GM23338 (cell line): Measurements from ENCODE around the gene ZNF511. TPM values are rescaled to one million over a fixed set of nuclear protein-coding genes. Genes with fewer than 3 reads are reported as not detected.

Source experiments
- ATAC-seq: fragments of 200-7000 bp; cut with Tn5 transposase; 3 replicates; pipeline ENCODE4 v1.9.1; 2020
- DNase-seq: peaks from one replicate; pipeline ENCODE4 v3.0.0-alpha.2; 2015; ENCODE audit warnings: low spot score
- H2AFZ ChIP-seq: fragments of 200-600 bp; sonication (generic); 2 replicates; pipeline ENCODE4 v1.8.0; 2016; ENCODE audit warnings: antibody characterized with exemption, mild to moderate bottlenecking, moderate library complexity
- H3F3A ChIP-seq: fragments of 200-600 bp; sonication (generic); replicated peaks from 2 replicates; pipeline ENCODE4 v1.8.0; 2017; ENCODE audit warnings: antibody characterized with exemption, mixed run types, low read depth
- H3K27ac ChIP-seq: fragments of 200-600 bp; sonication (generic); 2 replicates; pipeline ENCODE4 v1.6.1; 2016; ENCODE audit warnings: low read depth
- H3K27me3 ChIP-seq: fragments of 200-600 bp; sonication (generic); 2 replicates; pipeline ENCODE4 v1.8.0; 2016; ENCODE audit warnings: mild to moderate bottlenecking, mixed run types, moderate library complexity; ENCODE audit not compliant: insufficient read depth
- H3K36me3 ChIP-seq: fragments of 200-600 bp; sonication (generic); 2 replicates; pipeline ENCODE4 v1.8.0; 2016; ENCODE audit warnings: mild to moderate bottlenecking; ENCODE audit not compliant: insufficient read depth
- H3K4me1 ChIP-seq: fragments of 200-600 bp; sonication (generic); 2 replicates; pipeline ENCODE4 v1.8.0; 2016; ENCODE audit warnings: mild to moderate bottlenecking, moderate library complexity; ENCODE audit not compliant: insufficient read depth
- H3K4me2 ChIP-seq: fragments of 200-600 bp; sonication (generic); 2 replicates; pipeline ENCODE4 v1.7.1; 2017; ENCODE audit warnings: mixed run types
- H3K4me3 ChIP-seq: fragments of 200-600 bp; sonication (generic); 2 replicates; pipeline ENCODE4 v1.6.1; 2016; ENCODE audit warnings: mixed run types
- H3K79me2 ChIP-seq: fragments of 200-600 bp; sonication (generic); replicated peaks from 2 replicates; pipeline ENCODE4 v1.8.0; 2017; ENCODE audit warnings: mild to moderate bottlenecking; ENCODE audit not compliant: insufficient read depth
- H3K9me2 ChIP-seq: fragments of 200-600 bp; sonication (generic); 2 replicates; pipeline ENCODE4 v1.8.0; 2017; ENCODE audit not compliant: insufficient read depth
- H4K20me1 ChIP-seq: fragments of 200-600 bp; sonication (generic); replicated peaks from 2 replicates; pipeline ENCODE4 v1.8.0; 2017; ENCODE audit warnings: mild to moderate bottlenecking; ENCODE audit not compliant: insufficient read depth
- H3K27ac Mint-ChIP-seq: 2 replicates; pipeline ENCODE4 v1.8.0; 2020; ENCODE audit warnings: inconsistent platforms, mild to moderate bottlenecking, moderate library complexity, mixed read lengths
- H3K27me3 Mint-ChIP-seq: 3 replicates; pipeline ENCODE4 v1.8.0; 2022; ENCODE audit warnings: low read depth, mild to moderate bottlenecking, moderate library complexity, mixed read lengths, inconsistent platforms; ENCODE audit not compliant: insufficient read depth, poor library complexity
- H3K36me3 Mint-ChIP-seq: 3 replicates; pipeline ENCODE4 v1.8.0; 2021; ENCODE audit warnings: low read depth, mild to moderate bottlenecking, inconsistent platforms, moderate library complexity, mixed read lengths
- H3K4me1 Mint-ChIP-seq: 3 replicates; pipeline ENCODE4 v1.8.0; 2020; ENCODE audit warnings: mild to moderate bottlenecking, inconsistent platforms, mixed read lengths
- H3K4me3 Mint-ChIP-seq: 3 replicates; pipeline ENCODE4 v1.8.0; 2021; ENCODE audit warnings: moderate library complexity, mild to moderate bottlenecking, inconsistent platforms, mixed read lengths
- H3K9me3 Mint-ChIP-seq: 3 replicates; pipeline ENCODE4 v1.8.0; 2020; ENCODE audit warnings: moderate library complexity, mild to moderate bottlenecking, inconsistent platforms, mixed read lengths
- CREB1 ChIP-seq: fragments of 250-450 bp; sonication (Bioruptor Pico); IDR thresholded peaks from 2 replicates; pipeline ENCODE4 v1.5.0; 2020; ENCODE audit warnings: low read depth, mild to moderate bottlenecking, moderate library complexity
- EZH2 ChIP-seq: fragments of 200-600 bp; sonication (generic); IDR thresholded peaks from one replicate; pipeline ENCODE4 v1.8.0; 2017; ENCODE audit warnings: antibody characterized with exemption, mild to moderate bottlenecking, low read depth; ENCODE audit not compliant: unreplicated experiment
- EZH2phosphoT487 ChIP-seq: fragments of 200-600 bp; sonication (generic); IDR thresholded peaks from one replicate; pipeline ENCODE4 v1.8.1; 2018; ENCODE audit warnings: antibody characterized with exemption; ENCODE audit not compliant: unreplicated experiment
- JUNB ChIP-seq: IDR thresholded peaks from one replicate; pipeline ENCODE4 v1.6.1; 2016; ENCODE audit warnings: antibody characterized with exemption; ENCODE audit not compliant: unreplicated experiment
- NANOG ChIP-seq: IDR thresholded peaks from 2 replicates; pipeline ENCODE4 v1.6.1; 2016; ENCODE audit warnings: antibody characterized with exemption, borderline replicate concordance
- POLR2AphosphoS5 ChIP-seq: IDR thresholded peaks from 2 replicates; pipeline ENCODE4 v1.6.1; 2016; ENCODE audit warnings: antibody characterized with exemption, low read depth
- ZNF331 ChIP-seq: fragments of 250-450 bp; sonication (Bioruptor Pico); IDR thresholded peaks from 2 replicates; pipeline ENCODE4 v1.5.0; 2020; ENCODE audit warnings: low read depth, mild to moderate bottlenecking, moderate library complexity
- polyA plus RNA-seq: library from polyadenylated mRNA; unstranded; fragments of >200 nt; fragmentation: Nextera tagmentation; extraction: Ambion mirVana; gene quantifications from 2 replicates; pipeline ENCODE4 v1.2.1, GENCODE V29; 2016
- total RNA-seq: library from RNA; depleted of rRNA; stranded (reverse); fragments of >200 nt; shearing (Covaris generic); gene quantifications from 2 replicates; pipeline ENCODE4 v1.2.3, GENCODE V29; 2014
- TF ChIP-seq, protein P1 (sequence below), 2 experiments: fragments of 200-600 bp in 1 of 2; sonication (generic) in 1 of 2; conservative IDR thresholded peaks; 2 replicates each; pipeline versions ENCODE4 v1.5.1 to v1.6.1; 2016 to 2017; ENCODE audit warnings: antibody characterized with exemption in 2 of 2, low read depth in 2 of 2, mild to moderate bottlenecking in 2 of 2, moderate library complexity in 1 of 2
- TF ChIP-seq, protein P2 (sequence below): fragments of 250-450 bp; sonication (Bioruptor Pico); IDR thresholded peaks from 2 replicates; pipeline ENCODE4 v1.5.0; 2020; ENCODE audit warnings: mild to moderate bottlenecking, moderate library complexity
- TF ChIP-seq, protein P3 (sequence below): IDR thresholded peaks from one replicate; pipeline ENCODE4 v1.6.1; 2018; ENCODE audit warnings: antibody characterized with exemption; ENCODE audit not compliant: unreplicated experiment

Gene ZNF511
- total and polyA plus RNA-seq, 2 experiments from 2014 or later, result 41.3 to 104 TPM

DNA sequence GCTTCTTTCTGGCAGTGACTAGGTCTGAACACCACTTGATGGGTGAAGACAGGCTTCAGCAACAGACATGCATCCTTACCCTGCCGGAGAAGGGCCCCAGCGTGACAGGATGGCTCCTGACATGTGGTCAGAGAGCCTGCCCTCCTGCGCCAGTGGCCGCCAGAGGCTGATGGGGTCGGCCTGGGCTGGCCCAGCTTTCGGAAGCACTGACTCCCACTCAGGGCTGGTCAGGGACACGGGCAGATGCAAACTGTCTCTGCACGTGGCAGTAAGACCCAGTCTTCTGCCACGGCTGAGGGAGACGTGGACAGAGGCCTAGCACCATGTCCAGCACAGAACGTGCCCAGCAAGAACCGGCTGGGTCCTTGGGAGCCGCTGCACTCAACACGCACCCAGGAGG, 10.2 kb upstream of the ZNF511 start (continued):
- TF ChIP-seq, protein P1, sequence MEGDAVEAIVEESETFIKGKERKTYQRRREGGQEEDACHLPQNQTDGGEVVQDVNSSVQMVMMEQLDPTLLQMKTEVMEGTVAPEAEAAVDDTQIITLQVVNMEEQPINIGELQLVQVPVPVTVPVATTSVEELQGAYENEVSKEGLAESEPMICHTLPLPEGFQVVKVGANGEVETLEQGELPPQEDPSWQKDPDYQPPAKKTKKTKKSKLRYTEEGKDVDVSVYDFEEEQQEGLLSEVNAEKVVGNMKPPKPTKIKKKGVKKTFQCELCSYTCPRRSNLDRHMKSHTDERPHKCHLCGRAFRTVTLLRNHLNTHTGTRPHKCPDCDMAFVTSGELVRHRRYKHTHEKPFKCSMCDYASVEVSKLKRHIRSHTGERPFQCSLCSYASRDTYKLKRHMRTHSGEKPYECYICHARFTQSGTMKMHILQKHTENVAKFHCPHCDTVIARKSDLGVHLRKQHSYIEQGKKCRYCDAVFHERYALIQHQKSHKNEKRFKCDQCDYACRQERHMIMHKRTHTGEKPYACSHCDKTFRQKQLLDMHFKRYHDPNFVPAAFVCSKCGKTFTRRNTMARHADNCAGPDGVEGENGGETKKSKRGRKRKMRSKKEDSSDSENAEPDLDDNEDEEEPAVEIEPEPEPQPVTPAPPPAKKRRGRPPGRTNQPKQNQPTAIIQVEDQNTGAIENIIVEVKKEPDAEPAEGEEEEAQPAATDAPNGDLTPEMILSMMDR (conservative IDR thresholded peaks at IDR 0.05; ENCODE audit: low read depth in 2 of 2), result no peak
- no peak for TF ChIP-seq ZNF331 (CRISPR knock-in tag)

DNA sequence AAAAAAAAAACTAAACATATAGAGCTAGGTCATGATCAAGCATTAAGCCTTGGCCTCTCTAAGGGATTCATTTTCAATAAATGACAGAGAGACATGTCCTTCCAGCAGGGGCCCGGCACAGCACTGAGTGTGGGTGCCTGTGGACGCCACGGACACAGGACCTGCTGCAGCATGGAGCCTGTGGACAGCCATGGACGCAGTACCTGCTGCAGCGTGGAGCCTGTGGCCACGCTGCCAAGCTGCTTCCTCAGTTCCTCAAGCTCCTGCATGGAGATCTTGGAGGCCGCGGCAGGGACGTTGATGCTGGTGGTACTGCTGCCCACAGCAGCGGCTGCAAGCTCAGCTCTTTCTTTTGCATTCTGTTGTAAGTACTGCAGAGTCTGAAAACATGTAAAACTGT, 9.5 kb upstream of the ZNF511 start:
- Histone ChIP-seq H3K4me2 (no peak overlapping the region), H3K9me2 (no peaks in the 10 kb centered on the region), H3K4me3 (no peak overlapping the region), H4K20me1 (peaks cover 7% of the 10 kb centered on the region), H3K4me1 (no peaks in the 10 kb centered on the region), H3F3A (no peaks in the 10 kb centered on the region; the same call in 1 of the 2 replicates), H2AFZ (no peak overlapping the region), H3K79me2 (peaks cover 11% of the 10 kb centered on the region), H3K27ac (no peak overlapping the region), H3K36me3 (peaks cover 17% of the 10 kb centered on the region), H3K27me3 (no peaks in the 10 kb centered on the region)
- Mint-ChIP-seq H3K27me3 (peaks cover 2% of the 10 kb centered on the region), H3K4me3 (no peak overlapping the region), H3K9me3 (no peaks in the 10 kb centered on the region), H3K4me1 (no peaks in the 10 kb centered on the region), H3K36me3 (peaks cover 64% of the 10 kb centered on the region), H3K27ac (no peak overlapping the region)
- DNase-seq (no peak), ATAC-seq (no peak)
- no peak for TF ChIP-seq NANOG
- TF ChIP-seq ZNF331 (CRISPR knock-in tag), result no peak
- TF ChIP-seq, protein P2, sequence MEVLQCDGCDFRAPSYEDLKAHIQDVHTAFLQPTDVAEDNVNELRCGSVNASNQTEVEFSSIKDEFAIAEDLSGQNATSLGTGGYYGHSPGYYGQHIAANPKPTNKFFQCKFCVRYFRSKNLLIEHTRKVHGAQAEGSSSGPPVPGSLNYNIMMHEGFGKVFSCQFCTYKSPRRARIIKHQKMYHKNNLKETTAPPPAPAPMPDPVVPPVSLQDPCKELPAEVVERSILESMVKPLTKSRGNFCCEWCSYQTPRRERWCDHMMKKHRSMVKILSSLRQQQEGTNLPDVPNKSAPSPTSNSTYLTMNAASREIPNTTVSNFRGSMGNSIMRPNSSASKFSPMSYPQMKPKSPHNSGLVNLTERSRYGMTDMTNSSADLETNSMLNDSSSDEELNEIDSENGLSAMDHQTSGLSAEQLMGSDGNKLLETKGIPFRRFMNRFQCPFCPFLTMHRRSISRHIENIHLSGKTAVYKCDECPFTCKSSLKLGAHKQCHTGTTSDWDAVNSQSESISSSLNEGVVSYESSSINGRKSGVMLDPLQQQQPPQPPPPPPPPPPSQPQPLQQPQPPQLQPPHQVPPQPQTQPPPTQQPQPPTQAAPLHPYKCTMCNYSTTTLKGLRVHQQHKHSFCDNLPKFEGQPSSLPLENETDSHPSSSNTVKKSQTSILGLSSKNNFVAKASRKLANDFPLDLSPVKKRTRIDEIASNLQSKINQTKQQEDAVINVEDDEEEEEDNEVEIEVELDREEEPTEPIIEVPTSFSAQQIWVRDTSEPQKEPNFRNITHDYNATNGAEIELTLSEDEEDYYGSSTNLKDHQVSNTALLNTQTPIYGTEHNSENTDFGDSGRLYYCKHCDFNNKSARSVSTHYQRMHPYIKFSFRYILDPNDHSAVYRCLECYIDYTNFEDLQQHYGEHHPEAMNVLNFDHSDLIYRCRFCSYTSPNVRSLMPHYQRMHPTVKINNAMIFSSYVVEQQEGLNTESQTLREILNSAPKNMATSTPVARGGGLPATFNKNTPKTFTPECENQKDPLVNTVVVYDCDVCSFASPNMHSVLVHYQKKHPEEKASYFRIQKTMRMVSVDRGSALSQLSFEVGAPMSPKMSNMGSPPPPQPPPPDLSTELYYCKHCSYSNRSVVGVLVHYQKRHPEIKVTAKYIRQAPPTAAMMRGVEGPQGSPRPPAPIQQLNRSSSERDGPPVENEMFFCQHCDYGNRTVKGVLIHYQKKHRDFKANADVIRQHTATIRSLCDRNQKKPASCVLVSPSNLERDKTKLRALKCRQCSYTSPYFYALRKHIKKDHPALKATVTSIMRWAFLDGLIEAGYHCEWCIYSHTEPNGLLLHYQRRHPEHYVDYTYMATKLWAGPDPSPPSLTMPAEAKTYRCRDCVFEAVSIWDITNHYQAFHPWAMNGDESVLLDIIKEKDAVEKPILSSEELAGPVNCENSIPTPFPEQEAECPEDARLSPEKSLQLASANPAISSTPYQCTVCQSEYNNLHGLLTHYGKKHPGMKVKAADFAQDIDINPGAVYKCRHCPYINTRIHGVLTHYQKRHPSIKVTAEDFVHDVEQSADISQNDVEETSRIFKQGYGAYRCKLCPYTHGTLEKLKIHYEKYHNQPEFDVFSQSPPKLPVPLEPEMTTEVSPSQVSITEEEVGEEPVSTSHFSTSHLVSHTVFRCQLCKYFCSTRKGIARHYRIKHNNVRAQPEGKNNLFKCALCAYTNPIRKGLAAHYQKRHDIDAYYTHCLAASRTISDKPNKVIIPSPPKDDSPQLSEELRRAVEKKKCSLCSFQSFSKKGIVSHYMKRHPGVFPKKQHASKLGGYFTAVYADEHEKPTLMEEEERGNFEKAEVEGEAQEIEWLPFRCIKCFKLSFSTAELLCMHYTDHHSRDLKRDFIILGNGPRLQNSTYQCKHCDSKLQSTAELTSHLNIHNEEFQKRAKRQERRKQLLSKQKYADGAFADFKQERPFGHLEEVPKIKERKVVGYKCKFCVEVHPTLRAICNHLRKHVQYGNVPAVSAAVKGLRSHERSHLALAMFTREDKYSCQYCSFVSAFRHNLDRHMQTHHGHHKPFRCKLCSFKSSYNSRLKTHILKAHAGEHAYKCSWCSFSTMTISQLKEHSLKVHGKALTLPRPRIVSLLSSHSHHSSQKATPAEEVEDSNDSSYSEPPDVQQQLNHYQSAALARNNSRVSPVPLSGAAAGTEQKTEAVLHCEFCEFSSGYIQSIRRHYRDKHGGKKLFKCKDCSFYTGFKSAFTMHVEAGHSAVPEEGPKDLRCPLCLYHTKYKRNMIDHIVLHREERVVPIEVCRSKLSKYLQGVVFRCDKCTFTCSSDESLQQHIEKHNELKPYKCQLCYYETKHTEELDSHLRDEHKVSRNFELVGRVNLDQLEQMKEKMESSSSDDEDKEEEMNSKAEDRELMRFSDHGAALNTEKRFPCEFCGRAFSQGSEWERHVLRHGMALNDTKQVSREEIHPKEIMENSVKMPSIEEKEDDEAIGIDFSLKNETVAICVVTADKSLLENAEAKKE, result no peak
- no peak for TF ChIP-seq JUNB
- TF ChIP-seq EZH2, result no peak
- TF ChIP-seq EZH2phosphoT487, result no peak
- TF ChIP-seq, protein P3, sequence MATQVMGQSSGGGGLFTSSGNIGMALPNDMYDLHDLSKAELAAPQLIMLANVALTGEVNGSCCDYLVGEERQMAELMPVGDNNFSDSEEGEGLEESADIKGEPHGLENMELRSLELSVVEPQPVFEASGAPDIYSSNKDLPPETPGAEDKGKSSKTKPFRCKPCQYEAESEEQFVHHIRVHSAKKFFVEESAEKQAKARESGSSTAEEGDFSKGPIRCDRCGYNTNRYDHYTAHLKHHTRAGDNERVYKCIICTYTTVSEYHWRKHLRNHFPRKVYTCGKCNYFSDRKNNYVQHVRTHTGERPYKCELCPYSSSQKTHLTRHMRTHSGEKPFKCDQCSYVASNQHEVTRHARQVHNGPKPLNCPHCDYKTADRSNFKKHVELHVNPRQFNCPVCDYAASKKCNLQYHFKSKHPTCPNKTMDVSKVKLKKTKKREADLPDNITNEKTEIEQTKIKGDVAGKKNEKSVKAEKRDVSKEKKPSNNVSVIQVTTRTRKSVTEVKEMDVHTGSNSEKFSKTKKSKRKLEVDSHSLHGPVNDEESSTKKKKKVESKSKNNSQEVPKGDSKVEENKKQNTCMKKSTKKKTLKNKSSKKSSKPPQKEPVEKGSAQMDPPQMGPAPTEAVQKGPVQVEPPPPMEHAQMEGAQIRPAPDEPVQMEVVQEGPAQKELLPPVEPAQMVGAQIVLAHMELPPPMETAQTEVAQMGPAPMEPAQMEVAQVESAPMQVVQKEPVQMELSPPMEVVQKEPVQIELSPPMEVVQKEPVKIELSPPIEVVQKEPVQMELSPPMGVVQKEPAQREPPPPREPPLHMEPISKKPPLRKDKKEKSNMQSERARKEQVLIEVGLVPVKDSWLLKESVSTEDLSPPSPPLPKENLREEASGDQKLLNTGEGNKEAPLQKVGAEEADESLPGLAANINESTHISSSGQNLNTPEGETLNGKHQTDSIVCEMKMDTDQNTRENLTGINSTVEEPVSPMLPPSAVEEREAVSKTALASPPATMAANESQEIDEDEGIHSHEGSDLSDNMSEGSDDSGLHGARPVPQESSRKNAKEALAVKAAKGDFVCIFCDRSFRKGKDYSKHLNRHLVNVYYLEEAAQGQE, result no peak
- TF ChIP-seq CREB1 (CRISPR knock-in tag), result no peak
- no peak for TF ChIP-seq POLR2AphosphoS5
- TF ChIP-seq, protein P1 (conservative IDR thresholded peaks at IDR 0.05; ENCODE audit: low read depth in 2 of 2), result no peak
